Astrocyte (in vitro differentiated cells and primary cell): ENCODE measurements around the gene TELO2.

Experiments
- EZH2 ChIP-seq: IDR thresholded peaks from 2 replicates; pipeline ENCODE4 v1.6.1; 2012; ENCODE audit warnings: mild to moderate bottlenecking, low read length, inconsistent platforms; ENCODE audit not compliant: insufficient read depth
- TF ChIP-seq, protein P1 (sequence below): IDR thresholded peaks from 2 replicates; pipeline ENCODE4 v1.5.1; 2011; ENCODE audit warnings: low read depth, mild to moderate bottlenecking, inconsistent platforms, low read length, moderate library complexity; ENCODE audit not compliant: insufficient read depth

DNA sequence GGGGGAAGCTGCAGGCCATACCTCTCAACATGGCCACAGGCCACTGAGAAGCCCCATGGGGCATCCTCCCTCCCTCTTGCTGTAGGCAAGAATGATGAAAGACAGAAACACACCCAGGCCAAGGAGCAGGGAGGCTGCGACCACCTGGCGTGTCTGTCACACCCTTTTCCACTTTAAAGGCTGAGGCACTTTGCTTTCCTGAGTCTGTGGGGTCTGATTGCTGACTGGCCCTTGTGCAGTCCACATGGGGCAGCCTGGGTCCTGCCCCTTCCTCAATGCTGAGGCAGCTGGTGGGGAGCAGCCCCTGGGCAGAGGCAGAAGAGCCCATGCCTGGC is 49.0 kb downstream of the TELO2 start:
- TF ChIP-seq, protein P1, sequence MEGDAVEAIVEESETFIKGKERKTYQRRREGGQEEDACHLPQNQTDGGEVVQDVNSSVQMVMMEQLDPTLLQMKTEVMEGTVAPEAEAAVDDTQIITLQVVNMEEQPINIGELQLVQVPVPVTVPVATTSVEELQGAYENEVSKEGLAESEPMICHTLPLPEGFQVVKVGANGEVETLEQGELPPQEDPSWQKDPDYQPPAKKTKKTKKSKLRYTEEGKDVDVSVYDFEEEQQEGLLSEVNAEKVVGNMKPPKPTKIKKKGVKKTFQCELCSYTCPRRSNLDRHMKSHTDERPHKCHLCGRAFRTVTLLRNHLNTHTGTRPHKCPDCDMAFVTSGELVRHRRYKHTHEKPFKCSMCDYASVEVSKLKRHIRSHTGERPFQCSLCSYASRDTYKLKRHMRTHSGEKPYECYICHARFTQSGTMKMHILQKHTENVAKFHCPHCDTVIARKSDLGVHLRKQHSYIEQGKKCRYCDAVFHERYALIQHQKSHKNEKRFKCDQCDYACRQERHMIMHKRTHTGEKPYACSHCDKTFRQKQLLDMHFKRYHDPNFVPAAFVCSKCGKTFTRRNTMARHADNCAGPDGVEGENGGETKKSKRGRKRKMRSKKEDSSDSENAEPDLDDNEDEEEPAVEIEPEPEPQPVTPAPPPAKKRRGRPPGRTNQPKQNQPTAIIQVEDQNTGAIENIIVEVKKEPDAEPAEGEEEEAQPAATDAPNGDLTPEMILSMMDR: no peak
- TF ChIP-seq EZH2: no peak
